Measurements from ENCODE around the gene UAP1. TPM values are rescaled to one million over a fixed set of nuclear protein-coding genes. Genes with fewer than 3 reads are reported as not detected.

UAP1 gene
- total RNA-seq, 2 experiments from 2014 or later, result 44.5 to 45.8 TPM

- DNase-seq (no peak), ATAC-seq (ENCODE audit: poor library complexity) (no peak)
- POLR2A ChIA-PET, result interaction anchor here (0.6 kb wide), 1 partner anchor 39 kb away, joined by 3 read pairs; no protein-coding TSS in a partner anchor
- Mint-ChIP-seq H3K4me3 (no peak overlapping the region), H3K4me1 (ENCODE audit: low read depth) (peaks cover 58% of the 10 kb centered on the region), H3K36me3 (ENCODE audit: low read depth) (peaks cover 37% of the 10 kb centered on the region), H3K27me3 (no peaks in the 10 kb centered on the region), H3K27ac (peak overlapping the region; percentile 22), H3K9me3 (peaks cover 2% of the 10 kb centered on the region)
- peaks cover 3% of the 10 kb centered on the region for H3K36me3 ChIP-seq (ENCODE audit: insufficient read depth, low read length)
- no peaks in the 10 kb centered on the region for H3K27me3 ChIP-seq (ENCODE audit: control insufficient read depth in 1 of 2, insufficient read depth in 2 of 2, low read length in 2 of 2)
- H3K27ac ChIP-seq (ENCODE audit: low read depth in 1 of 2, low read length in 2 of 2), result no peak overlapping the region
- H3K4me3 ChIP-seq (ENCODE audit: low read length), result no peak overlapping the region
- TF ChIP-seq CTCF (IDR thresholded peaks at IDR 0.05), result no peak
- intact Hi-C loops (cut with DNase I, micrococcal nuclease), result loop anchor here in 1 of 2 experiments (10.0 kb wide), 2 partner anchors 219 to 801 kb away; partner anchors contain the start of gene ATF6
- CTCF ChIA-PET, result no interaction called here
- H3K4me1 ChIP-seq (ENCODE audit: insufficient read depth, low read length), result peaks cover 15% of the 10 kb centered on the region
- no peaks in the 10 kb centered on the region for H3K9me3 ChIP-seq (ENCODE audit: control insufficient read depth in 1 of 2, insufficient read depth in 1 of 2, low read length in 2 of 2)
These were observed 3.9 kb downstream of the UAP1 start for GRCh38 chr1:162565460-162565859.

DNA sequence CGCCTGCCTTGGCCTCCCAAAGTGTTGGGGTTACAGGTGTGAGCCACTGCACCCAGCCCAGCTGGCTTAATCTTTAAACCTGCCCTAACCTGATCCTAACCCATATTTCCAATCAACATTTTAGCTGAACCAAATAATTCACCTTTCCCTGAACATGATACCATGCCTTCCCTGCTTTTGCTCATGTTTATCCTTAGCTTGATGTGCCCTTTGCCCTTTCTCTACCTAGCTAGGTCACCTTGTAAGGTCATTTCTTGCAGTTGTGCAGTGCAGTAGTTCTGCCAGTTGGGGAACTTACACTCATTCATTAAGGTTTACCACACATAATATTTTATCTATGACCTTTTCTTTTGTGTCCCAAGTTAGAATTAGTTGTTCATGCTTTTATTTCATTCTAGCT lies 5.3 kb downstream of the UAP1 start:
- intact Hi-C loops (cut with DNase I, micrococcal nuclease), result loop anchor here in 1 of 2 experiments (10.0 kb wide), 2 partner anchors 218 to 802 kb away; partner anchors contain the start of gene ATF6
- no peak for TF ChIP-seq CTCF (IDR thresholded peaks at IDR 0.05)

DNA sequence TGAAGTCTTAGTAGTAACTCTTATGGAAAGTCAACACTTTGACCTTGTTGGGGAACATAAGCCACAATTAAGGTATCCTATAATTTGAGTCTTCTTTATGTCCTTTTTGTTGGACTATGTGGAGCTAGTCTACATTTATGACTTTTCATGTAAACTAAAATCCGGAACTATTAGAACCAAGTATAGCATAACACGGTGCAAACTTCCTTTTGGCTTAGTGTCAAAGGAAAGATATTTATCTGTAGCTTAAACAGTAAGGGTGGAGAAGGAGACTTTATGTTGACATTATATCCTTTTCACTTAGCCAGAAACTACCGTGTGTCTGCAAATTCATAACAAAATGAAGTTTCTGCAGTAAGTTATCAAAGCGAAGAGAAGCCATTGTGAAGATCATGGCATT lies 7.3 kb downstream of the UAP1 start:
- H3K4me1 Mint-ChIP-seq (ENCODE audit: low read depth), result peaks cover 31% of the 10 kb centered on the region
- Histone ChIP-seq H3K9me3 (ENCODE audit: control insufficient read depth in 1 of 2, insufficient read depth in 1 of 2, low read length in 2 of 2) (no peaks in the 10 kb centered on the region), H3K27ac (ENCODE audit: low read depth in 1 of 2, low read length in 2 of 2) (no peak overlapping the region), H3K36me3 (ENCODE audit: insufficient read depth, low read length) (peaks cover 3% of the 10 kb centered on the region), H3K4me1 (ENCODE audit: insufficient read depth, low read length) (no peaks in the 10 kb centered on the region), H3K4me3 (ENCODE audit: low read length) (no peak overlapping the region), H3K27me3 (ENCODE audit: control insufficient read depth in 1 of 2, insufficient read depth in 2 of 2, low read length in 2 of 2) (no peaks in the 10 kb centered on the region)
- ChIA-PET POLR2A (no interaction called here), CTCF (no interaction called here)
- DNase-seq (no peak), ATAC-seq (ENCODE audit: poor library complexity) (no peak)
- H3K9me3 Mint-ChIP-seq, result no peaks in the 10 kb centered on the region
- H3K27ac Mint-ChIP-seq, result no peak overlapping the region
- intact Hi-C loops (cut with DNase I, micrococcal nuclease), result loop anchor here in 1 of 2 experiments (10.0 kb wide), 2 partner anchors 216 to 804 kb away; partner anchors contain the start of gene ATF6
- H3K27me3 Mint-ChIP-seq, result no peaks in the 10 kb centered on the region
- peaks cover 27% of the 10 kb centered on the region for H3K36me3 Mint-ChIP-seq (ENCODE audit: low read depth)
- no peak for TF ChIP-seq CTCF (IDR thresholded peaks at IDR 0.05)
- no peak overlapping the region for H3K4me3 Mint-ChIP-seq

More for the DNA sequence above, 5.3 kb downstream of the UAP1 start:
- peaks cover 3% of the 10 kb centered on the region for H3K36me3 ChIP-seq (ENCODE audit: insufficient read depth, low read length)
- no peak overlapping the region for H3K27ac Mint-ChIP-seq
- no peaks in the 10 kb centered on the region for H3K9me3 ChIP-seq (ENCODE audit: control insufficient read depth in 1 of 2, insufficient read depth in 1 of 2, low read length in 2 of 2)
- ChIA-PET CTCF (no interaction called here), POLR2A (no interaction called here)
- ATAC-seq (ENCODE audit: poor library complexity), result no peak
- no peaks in the 10 kb centered on the region for H3K9me3 Mint-ChIP-seq
- H3K27me3 Mint-ChIP-seq, result no peaks in the 10 kb centered on the region
- no peaks in the 10 kb centered on the region for H3K27me3 ChIP-seq (ENCODE audit: control insufficient read depth in 1 of 2, insufficient read depth in 2 of 2, low read length in 2 of 2)
- H3K4me3 Mint-ChIP-seq, result no peak overlapping the region
- no peak for DNase-seq
- peaks cover 49% of the 10 kb centered on the region for H3K4me1 Mint-ChIP-seq (ENCODE audit: low read depth)
- H3K36me3 Mint-ChIP-seq (ENCODE audit: low read depth), result peaks cover 31% of the 10 kb centered on the region
- no peak overlapping the region for H3K27ac ChIP-seq (ENCODE audit: low read depth in 1 of 2, low read length in 2 of 2)
- H3K4me3 ChIP-seq (ENCODE audit: low read length), result no peak overlapping the region
- peaks cover 8% of the 10 kb centered on the region for H3K4me1 ChIP-seq (ENCODE audit: insufficient read depth, low read length)
